ENCODE results near the gene WNT11.

WNT11 gene

DNA sequence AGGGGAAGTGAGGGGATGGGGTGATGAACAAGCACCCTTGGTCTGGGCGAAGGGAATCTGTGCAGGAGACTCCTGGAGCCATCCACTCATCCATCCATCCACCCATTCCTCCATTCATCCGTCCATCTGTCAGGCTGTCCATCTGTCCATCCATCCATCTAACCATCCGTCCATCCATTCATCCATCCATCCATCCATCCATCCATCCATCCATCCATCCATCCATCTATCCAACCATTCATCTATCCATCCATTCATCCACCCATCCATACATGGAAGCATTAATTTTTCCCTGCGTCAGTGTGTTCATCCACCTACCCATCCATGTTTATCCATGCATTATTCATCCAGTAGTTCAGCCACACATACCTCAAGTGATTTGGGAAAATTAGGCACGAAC, 32.0 kb downstream of the WNT11 start:
- H3K4me1 Mint-ChIP-seq (ENCODE audit: low read depth), result no peaks in the 10 kb centered on the region
- H3K36me3 Mint-ChIP-seq (ENCODE audit: low read depth), result no peaks in the 10 kb centered on the region
- DNase-seq (ENCODE audit: low spot score), result no peak

GRCh38 chr11:76173663-76174062, 32.6 kb downstream of the WNT11 start:
- Mint-ChIP-seq H3K4me1 (ENCODE audit: low read depth) (no peaks in the 10 kb centered on the region), H3K36me3 (ENCODE audit: low read depth) (no peaks in the 10 kb centered on the region), H3K27ac (no peak overlapping the region), H3K9me3 (no peaks in the 10 kb centered on the region), H3K27me3 (ENCODE audit: low read depth) (no peaks in the 10 kb centered on the region), H3K4me3 (no peak overlapping the region)
- no peak for DNase-seq (ENCODE audit: low spot score)

More for the DNA sequence above, 32.0 kb downstream of the WNT11 start:
- no peaks in the 10 kb centered on the region for H3K27me3 Mint-ChIP-seq (ENCODE audit: low read depth)
- H3K27ac Mint-ChIP-seq, result no peak overlapping the region
- no peak overlapping the region for H3K4me3 Mint-ChIP-seq
- H3K9me3 Mint-ChIP-seq, result no peaks in the 10 kb centered on the region

GRCh38 chr11:76172583-76172982, 33.7 kb downstream of the WNT11 start:
- Mint-ChIP-seq H3K36me3 (ENCODE audit: low read depth) (no peaks in the 10 kb centered on the region), H3K4me3 (no peak overlapping the region)

GRCh38 chr11:76170468-76170867, 35.8 kb downstream of the WNT11 start:
- Mint-ChIP-seq H3K9me3 (no peaks in the 10 kb centered on the region), H3K36me3 (ENCODE audit: low read depth) (no peaks in the 10 kb centered on the region), H3K27ac (no peak overlapping the region), H3K4me3 (no peak overlapping the region), H3K27me3 (ENCODE audit: low read depth) (no peaks in the 10 kb centered on the region), H3K4me1 (ENCODE audit: low read depth) (no peaks in the 10 kb centered on the region)
- no peak for DNase-seq (ENCODE audit: low spot score)

More at GRCh38 chr11:76172583-76172982, 33.7 kb downstream of the WNT11 start:
- no peak for DNase-seq (ENCODE audit: low spot score)
- H3K27ac Mint-ChIP-seq, result no peak overlapping the region
- H3K27me3 Mint-ChIP-seq (ENCODE audit: low read depth), result no peaks in the 10 kb centered on the region
- no peaks in the 10 kb centered on the region for H3K9me3 Mint-ChIP-seq
- no peaks in the 10 kb centered on the region for H3K4me1 Mint-ChIP-seq (ENCODE audit: low read depth)

DNA sequence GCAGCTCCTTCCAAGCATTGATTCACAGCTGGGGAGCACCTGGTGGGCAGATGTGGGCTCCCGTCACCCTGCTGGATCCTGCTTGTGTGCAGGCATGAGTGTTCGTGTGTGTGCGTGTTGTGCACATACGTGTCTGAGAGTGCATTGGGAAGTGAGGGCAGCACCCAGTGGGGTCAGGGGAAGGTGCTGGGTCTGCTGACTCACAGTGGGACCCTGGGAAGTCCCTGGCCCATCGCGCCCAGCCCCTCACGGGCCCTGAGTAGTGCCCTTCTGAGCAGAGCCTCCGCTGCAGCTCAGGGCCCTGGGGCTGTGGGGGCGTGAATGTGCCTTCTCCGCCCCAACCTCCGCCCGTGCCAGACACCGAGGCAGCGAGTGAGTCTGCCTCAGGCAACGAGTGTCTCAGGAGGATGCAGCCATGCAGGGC, 36.8 kb downstream of the WNT11 start:
- no peak for DNase-seq (ENCODE audit: low spot score)
- H3K36me3 Mint-ChIP-seq (ENCODE audit: low read depth), result no peaks in the 10 kb centered on the region
- no peaks in the 10 kb centered on the region for H3K27me3 Mint-ChIP-seq (ENCODE audit: low read depth)
- H3K4me3 Mint-ChIP-seq, result no peak overlapping the region
- no peaks in the 10 kb centered on the region for H3K4me1 Mint-ChIP-seq (ENCODE audit: low read depth)
- H3K27ac Mint-ChIP-seq, result no peak overlapping the region
- no peaks in the 10 kb centered on the region for H3K9me3 Mint-ChIP-seq

- Mint-ChIP-seq H3K9me3 (no peaks in the 10 kb centered on the region), H3K4me1 (ENCODE audit: low read depth) (no peaks in the 10 kb centered on the region), H3K36me3 (ENCODE audit: low read depth) (no peaks in the 10 kb centered on the region), H3K4me3 (no peak overlapping the region), H3K27ac (no peak overlapping the region), H3K27me3 (ENCODE audit: low read depth) (no peaks in the 10 kb centered on the region)
- DNase-seq (ENCODE audit: low spot score), result no peak
Observed at GRCh38 chr11:76167590-76167989, 38.7 kb downstream of the WNT11 start.

DNA sequence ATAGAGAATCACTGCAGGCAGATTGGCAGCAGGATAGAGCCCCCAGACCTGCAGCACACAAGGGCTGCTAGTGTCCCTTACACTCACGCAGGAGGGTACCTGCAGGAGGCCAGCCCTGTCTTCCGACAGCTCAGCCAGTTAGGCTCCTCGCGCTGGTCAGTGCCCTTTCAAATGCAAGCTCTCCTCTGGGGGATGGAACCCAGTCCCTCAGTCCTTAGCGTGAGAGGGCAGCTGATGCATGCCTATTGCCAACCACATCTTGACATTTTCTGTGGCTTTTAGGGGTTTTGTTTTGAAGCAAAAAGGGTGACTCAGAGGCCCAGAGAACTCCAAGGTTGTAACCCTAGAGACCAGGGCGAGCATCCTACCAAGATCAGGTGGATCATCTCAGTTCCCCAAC, 40.0 kb downstream of the WNT11 start:
- Mint-ChIP-seq H3K9me3 (no peaks in the 10 kb centered on the region), H3K27ac (no peak overlapping the region), H3K4me3 (no peak overlapping the region), H3K27me3 (ENCODE audit: low read depth) (no peaks in the 10 kb centered on the region), H3K36me3 (ENCODE audit: low read depth) (no peaks in the 10 kb centered on the region), H3K4me1 (ENCODE audit: low read depth) (no peaks in the 10 kb centered on the region)
- peak; percentile 24 for DNase-seq (ENCODE audit: low spot score)

GRCh38 chr11:76164861-76165751, 41.2 kb downstream of the WNT11 start:
- H3K36me3 Mint-ChIP-seq (ENCODE audit: low read depth), result no peaks in the 10 kb centered on the region
- no peaks in the 10 kb centered on the region for H3K9me3 Mint-ChIP-seq
- H3K27ac Mint-ChIP-seq, result no peak overlapping the region

GRCh38 chr11:76164081-76164480, 42.2 kb downstream of the WNT11 start:
- H3K36me3 Mint-ChIP-seq (ENCODE audit: low read depth), result no peaks in the 10 kb centered on the region

More at GRCh38 chr11:76164861-76165751, 41.2 kb downstream of the WNT11 start:
- no peaks in the 10 kb centered on the region for H3K4me1 Mint-ChIP-seq (ENCODE audit: low read depth)
- no peaks in the 10 kb centered on the region for H3K27me3 Mint-ChIP-seq (ENCODE audit: low read depth)
- H3K4me3 Mint-ChIP-seq, result no peak overlapping the region
- no peak for DNase-seq (ENCODE audit: low spot score)

DNA sequence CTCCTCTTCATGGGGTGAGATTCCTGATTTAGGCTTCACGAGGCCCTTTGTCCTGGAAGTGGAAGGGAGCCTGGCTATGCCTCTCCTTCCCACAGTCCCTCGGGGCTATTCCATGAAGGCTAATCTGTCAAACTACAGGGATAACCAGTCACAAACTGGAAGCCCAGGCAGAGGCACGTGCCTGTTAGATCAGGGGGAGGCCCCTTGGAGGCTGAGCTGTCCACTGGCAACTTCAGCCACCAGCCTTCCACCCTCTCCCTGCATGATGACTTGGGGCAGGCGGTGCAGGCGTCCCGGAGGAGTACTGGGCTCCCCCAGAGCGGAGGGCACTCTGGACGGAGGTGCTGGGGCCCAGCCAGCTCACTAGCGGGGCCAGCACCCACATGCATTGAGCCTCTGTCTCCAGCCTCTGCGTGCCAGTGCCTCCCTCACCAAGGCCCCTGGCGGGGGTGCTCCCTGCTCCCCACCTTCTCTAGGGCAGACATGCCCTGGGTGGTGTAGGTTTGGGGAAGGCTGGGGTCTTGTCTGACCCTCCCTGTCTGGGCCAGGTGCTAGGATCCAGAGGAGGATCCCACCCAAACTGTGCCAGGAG, 42.9 kb downstream of the WNT11 start:
- Mint-ChIP-seq H3K9me3 (no peaks in the 10 kb centered on the region), H3K27me3 (ENCODE audit: low read depth) (no peaks in the 10 kb centered on the region), H3K4me3 (no peak overlapping the region), H3K27ac (no peak overlapping the region), H3K4me1 (ENCODE audit: low read depth) (no peaks in the 10 kb centered on the region), H3K36me3 (ENCODE audit: low read depth) (no peaks in the 10 kb centered on the region)
- no peak for DNase-seq (ENCODE audit: low spot score)

More at GRCh38 chr11:76164081-76164480, 42.2 kb downstream of the WNT11 start:
- Mint-ChIP-seq H3K27me3 (ENCODE audit: low read depth) (no peaks in the 10 kb centered on the region), H3K4me3 (no peak overlapping the region), H3K4me1 (ENCODE audit: low read depth) (no peaks in the 10 kb centered on the region), H3K27ac (no peak overlapping the region), H3K9me3 (no peaks in the 10 kb centered on the region)
- no peak for DNase-seq (ENCODE audit: low spot score)

- Mint-ChIP-seq H3K9me3 (no peaks in the 10 kb centered on the region), H3K4me3 (no peak overlapping the region), H3K4me1 (ENCODE audit: low read depth) (no peaks in the 10 kb centered on the region), H3K27me3 (ENCODE audit: low read depth) (no peaks in the 10 kb centered on the region), H3K27ac (no peak overlapping the region), H3K36me3 (ENCODE audit: low read depth) (no peaks in the 10 kb centered on the region)
- DNase-seq (ENCODE audit: low spot score), result no peak
Observed at GRCh38 chr11:76162336-76163288, 43.7 kb downstream of the WNT11 start.

DNA sequence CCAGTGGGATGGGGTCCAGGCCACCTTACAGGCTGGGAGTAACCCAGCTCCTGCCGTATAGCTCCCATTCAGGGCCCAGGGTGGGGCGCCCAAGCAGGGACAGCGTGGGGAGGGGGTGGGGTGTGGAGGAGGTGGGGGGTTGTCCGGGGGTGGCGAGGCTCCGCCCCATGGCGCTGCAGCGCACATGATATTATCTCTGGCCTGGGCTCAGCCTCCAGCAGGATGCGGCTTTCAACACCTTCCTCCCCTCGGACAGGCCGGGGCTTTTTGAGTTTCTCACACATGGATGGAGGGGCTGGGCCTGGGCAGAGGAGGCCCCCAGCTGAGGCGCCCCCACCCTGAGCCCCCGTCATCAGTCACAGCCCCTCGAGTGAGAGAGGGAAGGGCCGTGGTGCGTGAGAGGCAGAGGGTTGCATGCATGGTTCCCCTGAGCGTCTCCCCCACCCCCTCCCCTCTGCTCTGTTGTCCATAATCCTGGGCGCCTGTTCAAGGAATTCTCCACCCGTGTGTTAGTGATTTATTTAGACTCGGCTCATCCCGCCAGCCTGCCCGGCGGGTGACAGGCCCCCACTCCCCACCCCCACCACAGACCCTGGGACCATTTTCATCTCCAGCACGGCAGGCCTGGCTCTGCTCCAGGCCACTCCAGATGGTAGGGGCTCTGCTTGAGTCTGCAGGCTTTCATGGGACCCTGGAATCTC, 44.9 kb downstream of the WNT11 start:
- no peaks in the 10 kb centered on the region for H3K4me1 Mint-ChIP-seq (ENCODE audit: low read depth)
- no peak overlapping the region for H3K27ac Mint-ChIP-seq
- no peaks in the 10 kb centered on the region for H3K9me3 Mint-ChIP-seq
- no peak for DNase-seq (ENCODE audit: low spot score)
- H3K36me3 Mint-ChIP-seq (ENCODE audit: low read depth), result no peaks in the 10 kb centered on the region
- no peaks in the 10 kb centered on the region for H3K27me3 Mint-ChIP-seq (ENCODE audit: low read depth)
- no peak overlapping the region for H3K4me3 Mint-ChIP-seq

DNA sequence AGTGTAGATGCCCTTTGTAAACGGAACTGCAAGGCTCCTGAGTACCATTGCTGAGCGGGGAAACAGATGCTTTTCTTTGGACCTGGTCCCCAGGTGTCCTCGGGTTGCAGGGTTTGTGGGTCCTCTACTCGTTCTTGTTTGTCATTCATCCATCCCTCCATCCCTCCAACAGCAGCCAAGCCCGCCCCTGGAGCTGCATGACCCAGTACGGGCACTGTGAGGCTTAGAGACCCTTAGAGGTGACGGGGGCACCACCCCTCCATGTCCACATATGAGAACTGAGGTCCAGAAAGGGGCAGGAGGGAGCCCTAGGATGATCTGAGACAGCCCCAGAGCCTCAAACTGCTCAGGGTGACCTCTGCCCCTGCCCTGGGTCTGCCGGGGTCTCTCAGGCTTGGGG, 45.4 kb downstream of the WNT11 start:
- Mint-ChIP-seq H3K9me3 (no peaks in the 10 kb centered on the region), H3K4me3 (no peak overlapping the region), H3K4me1 (ENCODE audit: low read depth) (no peaks in the 10 kb centered on the region), H3K27me3 (ENCODE audit: low read depth) (no peaks in the 10 kb centered on the region), H3K36me3 (ENCODE audit: low read depth) (no peaks in the 10 kb centered on the region), H3K27ac (no peak overlapping the region)
- no peak for DNase-seq (ENCODE audit: low spot score)
